ENCODE results near the gene KIF16B.
"Not testable (repeated sequence)": the region's sequence is repeated elsewhere in the genome, so short reads cannot be mapped to it uniquely, and the experiment has no call there.

The KIF16B gene

DNA sequence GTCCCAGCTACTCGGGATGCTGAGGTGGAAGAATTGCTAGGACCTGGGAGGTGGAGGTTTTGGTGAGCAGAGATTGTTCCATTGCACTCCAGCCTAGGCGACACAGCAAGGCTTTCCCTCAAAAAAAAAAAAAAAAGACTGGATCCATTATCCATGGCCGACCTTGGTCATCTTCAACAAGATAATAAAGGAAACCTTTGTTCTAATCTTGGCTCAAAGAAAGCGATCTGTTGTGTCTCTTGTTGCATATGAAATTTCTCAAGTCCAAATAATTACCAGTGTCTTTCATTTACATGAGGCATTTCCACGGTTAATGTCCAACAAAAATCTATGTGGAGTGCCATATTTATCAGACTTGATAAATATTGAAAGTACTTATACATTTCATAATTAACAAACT is 23.7 kb upstream of the KIF16B start:
- DNase-seq (ENCODE audit: low read depth), result no peak
- H3K4me3 ChIP-seq (ENCODE audit: low read depth, low read length), result no peak overlapping the region

DNA sequence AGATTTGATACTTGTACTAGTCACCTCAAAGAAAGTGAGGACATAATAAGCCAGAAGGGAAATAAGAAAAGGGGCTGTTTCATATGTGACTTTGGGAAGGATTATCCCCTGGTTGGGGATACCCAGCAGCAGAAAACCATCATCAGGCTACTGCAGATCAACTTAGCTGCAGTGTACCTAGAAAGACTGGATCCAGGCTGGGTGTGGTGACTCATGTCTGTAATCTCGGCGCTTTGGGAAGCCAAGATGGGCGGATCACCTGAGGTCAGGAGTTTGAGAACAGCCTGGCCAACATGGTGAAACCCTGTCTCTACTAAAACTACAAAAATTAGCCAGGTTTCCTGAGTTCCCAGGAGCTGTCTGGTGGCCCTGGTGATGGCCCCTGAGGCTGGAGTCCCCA is 23.2 kb upstream of the KIF16B start:
- not testable (repeated sequence) for H3K4me3 ChIP-seq (ENCODE audit: low read depth, low read length); DNase-seq (ENCODE audit: low read depth)

DNA sequence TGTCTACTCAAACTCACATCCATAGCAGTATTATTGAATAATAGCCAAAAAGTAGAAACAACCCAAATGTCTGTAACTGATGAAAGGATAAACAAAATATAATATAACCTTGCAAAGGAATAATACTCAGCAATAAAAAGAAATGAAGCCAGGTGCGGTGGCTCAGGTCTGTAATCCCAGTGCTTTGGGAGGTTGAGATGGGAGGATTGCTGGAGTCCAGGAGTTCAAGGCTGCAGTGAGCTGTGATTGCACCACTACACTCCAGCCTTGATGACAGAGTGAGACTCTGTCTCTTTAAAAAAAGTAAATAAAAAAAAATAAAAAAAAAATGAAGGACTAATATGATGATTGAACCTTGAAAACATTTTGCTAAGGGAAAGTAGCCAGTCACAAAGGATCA is 22.1 kb upstream of the KIF16B start:
- H3K4me3 ChIP-seq (ENCODE audit: low read depth, low read length), result no peak overlapping the region
- no peak for DNase-seq (ENCODE audit: low read depth)

DNA sequence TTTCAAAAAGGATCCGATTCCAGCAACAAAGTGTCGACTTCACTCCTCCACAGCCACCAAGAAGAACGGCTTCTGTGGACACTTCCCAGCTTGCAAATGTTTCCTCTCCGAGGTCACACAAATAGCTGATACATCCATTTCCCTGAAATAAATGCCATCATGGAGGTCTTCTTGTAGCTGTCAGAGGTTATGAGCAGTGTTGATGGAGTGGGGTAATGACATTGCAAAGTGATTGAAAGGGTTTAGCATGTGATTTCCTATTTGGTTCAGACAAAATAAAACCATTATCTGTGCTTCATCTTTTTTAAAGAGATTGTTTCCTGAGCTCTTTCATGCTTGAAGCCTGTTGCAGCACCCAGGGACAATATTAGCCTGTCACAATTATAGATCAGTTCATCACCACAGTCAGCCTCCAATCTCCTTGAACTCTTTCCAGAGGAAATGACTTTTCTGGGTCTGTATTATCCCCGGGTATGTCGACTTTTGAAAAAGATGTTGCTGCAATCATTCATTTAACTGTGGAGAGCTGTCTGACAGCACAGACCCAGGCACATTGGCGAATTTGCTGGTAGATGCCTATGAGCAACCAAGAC is 16.9 kb upstream of the KIF16B start:
- DNase-seq (ENCODE audit: low read depth), result no peak
- no peak overlapping the region for H3K4me3 ChIP-seq (ENCODE audit: low read depth, low read length)

DNA sequence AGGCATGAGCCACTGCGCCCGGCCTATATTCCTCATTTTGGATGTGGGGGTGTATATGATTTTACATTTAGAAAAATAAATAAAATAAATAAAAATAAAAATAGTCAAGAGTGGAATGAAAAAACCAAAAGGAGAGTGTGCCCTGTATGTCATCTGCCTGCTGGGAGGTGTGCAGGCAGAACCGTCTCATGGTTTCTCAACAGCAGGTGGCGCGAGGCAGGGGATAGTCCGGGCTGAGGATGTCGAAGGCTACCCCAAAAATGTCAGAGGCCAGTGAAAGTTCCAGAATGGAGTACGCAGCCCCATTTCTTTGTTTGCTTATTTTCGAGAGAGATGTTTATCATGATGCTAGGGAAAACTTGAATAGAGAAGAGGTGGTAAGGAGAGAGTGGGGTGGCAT is 16.4 kb upstream of the KIF16B start:
- H3K4me3 ChIP-seq (ENCODE audit: low read depth, low read length), result no peak overlapping the region
- DNase-seq (ENCODE audit: low read depth), result no peak

DNA sequence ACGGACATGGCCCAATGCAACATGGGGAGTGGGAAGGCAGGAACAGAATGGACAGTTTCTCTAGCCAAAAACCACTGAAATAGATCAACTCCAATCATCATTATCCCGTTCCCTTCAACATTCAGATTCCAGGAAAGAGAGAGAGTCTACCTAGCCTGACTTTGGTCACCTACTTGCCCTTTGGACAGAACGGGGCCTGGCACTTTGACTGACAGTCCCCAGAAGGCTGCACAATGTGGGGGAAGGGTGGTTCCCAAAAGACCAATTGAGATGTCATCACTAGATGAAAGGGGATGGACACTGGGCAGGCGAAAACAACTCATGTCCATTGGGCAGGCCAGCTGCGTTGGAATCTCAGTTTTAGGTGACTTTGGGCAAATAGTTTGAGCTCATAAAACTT is 15.0 kb upstream of the KIF16B start:
- no peak overlapping the region for H3K4me3 ChIP-seq (ENCODE audit: low read depth, low read length)
- no peak for DNase-seq (ENCODE audit: low read depth)

DNA sequence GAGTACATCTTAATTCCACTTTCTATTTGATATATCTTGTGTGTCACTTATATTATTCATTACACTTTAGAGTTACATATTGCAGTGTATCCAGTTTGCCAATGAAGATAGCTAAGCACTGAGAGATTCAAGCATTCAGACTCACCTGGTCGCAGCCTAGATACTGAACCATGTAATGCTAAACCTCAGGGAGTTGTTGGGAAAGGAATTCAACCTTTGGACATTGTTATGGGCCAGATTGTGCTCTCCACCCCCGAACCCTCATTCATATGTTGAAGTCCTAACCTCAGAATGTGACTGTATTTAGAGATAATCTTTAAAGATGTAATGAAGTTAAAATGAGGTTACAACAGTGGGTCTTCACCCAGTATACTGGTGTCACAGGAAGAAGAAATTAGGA is 13.8 kb upstream of the KIF16B start:
- H3K4me3 ChIP-seq (ENCODE audit: low read depth, low read length), result no peak overlapping the region
- no peak for DNase-seq (ENCODE audit: low read depth)

DNA sequence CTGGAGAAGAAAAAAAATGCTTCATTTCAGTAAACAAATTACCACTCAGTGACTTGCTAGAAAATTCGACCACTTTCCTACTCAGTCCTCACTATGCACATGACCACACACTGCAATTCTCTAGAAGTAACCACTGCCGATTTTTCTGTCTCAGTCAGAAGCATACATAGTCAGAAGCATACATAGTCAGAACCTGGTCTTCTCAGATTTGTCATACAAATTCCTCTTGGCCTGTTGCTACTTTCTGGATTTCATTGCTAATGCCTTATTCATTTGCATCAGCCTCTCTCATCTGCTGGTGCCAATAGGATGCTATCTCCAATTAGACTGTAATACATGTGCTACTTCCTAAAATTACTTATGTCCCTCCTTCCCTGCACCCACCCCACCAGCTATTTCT is 10.2 kb upstream of the KIF16B start:
- DNase-seq (ENCODE audit: low read depth), result no peak
- no peak overlapping the region for H3K4me3 ChIP-seq (ENCODE audit: low read depth, low read length)

DNA sequence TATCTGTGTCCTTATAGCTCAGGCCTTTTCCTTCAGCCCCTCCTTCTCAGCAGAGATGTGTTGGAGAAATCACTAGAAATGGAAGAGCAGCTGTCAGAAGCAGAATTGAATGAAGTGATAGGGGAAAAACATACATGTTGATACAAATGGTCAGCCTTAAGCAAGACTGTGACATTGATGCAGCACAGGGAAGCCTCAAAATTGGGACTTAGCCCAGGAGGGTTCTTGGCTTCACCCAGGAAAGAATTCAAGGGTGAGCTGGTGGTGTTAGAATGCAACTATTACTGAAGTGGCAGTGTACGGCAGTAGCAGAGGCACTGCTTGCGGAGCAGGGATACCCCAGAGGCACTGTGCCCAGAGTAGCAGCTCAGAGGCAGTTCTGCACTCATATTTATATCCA is 8.0 kb upstream of the KIF16B start:
- DNase-seq (ENCODE audit: low read depth), result no peak
- no peak overlapping the region for H3K4me3 ChIP-seq (ENCODE audit: low read depth, low read length)

DNA sequence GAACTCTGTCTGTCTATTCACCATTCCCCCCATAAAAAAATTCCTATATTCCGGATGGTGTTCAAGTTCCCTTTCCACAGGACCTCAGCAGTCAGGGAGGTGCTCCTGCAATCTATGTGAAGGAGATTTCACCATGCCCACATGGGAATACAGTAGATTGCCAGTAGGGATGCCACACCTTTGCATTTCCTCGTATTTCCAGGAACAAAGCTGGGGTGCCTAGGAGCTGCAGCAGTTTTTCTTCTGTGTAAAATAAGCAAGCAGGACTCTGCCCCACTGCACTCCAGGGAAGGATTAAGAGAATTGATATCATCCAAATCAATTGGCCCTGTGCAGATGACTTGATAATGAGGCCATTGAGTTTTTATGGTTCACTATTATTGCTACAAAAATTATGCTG is 7.4 kb upstream of the KIF16B start:
- DNase-seq (ENCODE audit: low read depth), result no peak
- no peak overlapping the region for H3K4me3 ChIP-seq (ENCODE audit: low read depth, low read length)

DNA sequence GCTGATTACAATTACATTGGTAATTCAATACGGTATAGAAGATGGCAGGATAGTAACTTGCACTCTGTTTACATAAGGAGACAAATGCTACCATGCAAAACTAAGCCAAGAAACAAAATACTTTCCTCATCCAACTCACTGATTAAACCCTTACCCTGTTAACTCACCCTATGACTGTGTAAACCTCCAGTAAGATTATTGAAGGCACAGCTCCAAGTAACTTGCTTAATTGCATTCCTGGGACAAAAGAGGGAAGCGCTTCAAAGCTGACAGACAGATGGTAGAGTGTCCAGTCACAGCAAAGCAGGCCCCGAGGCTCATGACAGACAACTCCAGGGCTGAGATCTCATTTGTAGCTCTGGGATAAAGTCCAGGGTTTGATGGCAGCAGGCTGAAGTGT is 6.9 kb upstream of the KIF16B start:
- peak; percentile 59 for DNase-seq (ENCODE audit: low read depth)
- H3K4me3 ChIP-seq (ENCODE audit: low read depth, low read length), result no peak overlapping the region

DNA sequence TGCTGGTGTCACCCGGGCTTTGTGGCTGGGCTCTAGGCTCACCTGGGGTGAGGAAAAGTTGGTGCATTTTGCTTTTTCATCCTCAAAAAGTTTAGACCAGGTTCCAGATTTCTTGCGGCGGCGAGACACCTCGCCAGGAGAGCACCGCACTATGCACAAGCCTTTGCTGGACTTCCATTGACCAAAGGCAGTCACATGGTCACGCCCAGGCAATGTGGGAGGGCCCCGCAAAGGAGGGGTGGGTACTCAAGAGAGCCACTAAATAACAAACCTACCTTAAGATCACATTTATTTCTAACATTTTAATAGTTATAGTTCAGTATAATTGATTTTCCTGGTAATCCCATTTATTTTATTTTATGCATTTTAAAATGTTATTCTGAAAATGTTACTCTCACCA is 3.0 kb upstream of the KIF16B start:
- H3K4me3 ChIP-seq (ENCODE audit: low read depth, low read length), result no peak overlapping the region
- DNase-seq (ENCODE audit: low read depth), result no peak

DNA sequence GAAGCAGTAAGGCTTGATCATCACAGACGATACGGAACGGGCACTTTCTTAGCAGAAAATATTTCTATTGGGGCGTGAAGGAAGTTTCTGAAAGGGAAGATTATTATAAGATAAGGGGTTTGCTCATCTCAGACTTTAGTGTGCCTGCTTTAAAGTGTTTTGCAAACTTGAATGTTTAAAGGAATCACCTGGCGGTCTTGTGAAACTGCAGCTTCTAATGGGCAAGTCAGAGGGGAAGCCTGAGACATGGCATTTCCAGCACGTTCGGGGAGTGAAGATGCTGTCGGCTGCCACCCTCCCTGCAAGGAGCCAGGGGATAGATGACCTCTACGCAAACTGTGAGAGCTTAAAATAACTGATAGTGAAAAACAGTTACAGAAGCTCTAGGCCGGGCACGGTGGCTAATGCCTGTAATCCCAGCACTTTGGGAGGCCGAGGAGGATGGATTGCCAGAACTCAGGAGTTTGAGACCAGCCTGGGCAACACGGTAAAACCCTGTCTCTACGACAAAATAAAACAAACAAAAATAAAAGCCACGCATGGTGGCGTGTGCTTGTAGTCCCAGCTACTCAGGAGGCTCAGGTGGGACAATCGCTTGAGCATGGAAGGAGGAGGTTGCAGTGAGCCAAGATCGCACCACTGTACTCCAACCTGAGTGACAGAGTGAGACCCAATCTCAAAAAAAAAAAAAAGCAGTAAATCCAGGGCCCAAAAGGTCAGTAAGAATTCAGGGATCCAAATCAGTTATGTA is 2.3 kb upstream of the KIF16B start:
- DNase-seq (ENCODE audit: low read depth), result no peak
- H3K4me3 ChIP-seq (ENCODE audit: low read depth, low read length), result peak overlapping the region; percentile 51

DNA sequence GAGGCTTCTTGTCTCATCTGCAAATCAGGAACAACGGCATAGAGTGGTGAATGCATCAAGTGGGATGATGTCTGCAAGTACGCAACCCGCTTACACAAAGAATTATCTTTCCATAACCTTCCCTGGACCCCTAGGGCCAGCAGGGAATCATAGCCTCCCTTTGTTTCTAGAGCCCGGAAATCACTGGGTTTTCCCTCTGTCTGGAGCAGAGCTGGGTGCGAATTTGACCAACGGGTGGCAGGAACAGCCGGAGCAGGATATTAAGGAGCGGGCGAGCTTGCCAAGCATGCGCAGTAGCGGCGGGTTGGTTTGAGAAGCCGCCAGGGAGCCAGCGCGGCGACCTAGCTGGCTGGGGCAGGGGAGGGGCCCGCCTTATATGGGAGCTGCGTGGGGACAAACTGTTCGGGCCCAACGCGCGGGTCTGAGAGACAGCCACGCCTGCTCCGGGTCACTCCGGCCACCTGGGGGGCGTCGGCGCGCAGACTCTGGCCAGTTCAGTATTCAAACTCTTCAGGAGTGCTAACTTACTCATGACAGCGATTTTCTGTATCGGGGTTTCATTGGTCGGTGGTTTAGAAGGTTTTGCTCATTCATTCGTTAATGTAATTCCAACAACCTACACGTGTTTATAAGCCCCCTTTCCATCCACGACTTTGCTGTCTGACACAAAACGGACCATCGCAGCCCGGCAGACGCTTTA is 1.6 kb upstream of the KIF16B start:
- H3K4me3 ChIP-seq (ENCODE audit: low read depth, low read length), result peak overlapping the region; percentile 51

DNA sequence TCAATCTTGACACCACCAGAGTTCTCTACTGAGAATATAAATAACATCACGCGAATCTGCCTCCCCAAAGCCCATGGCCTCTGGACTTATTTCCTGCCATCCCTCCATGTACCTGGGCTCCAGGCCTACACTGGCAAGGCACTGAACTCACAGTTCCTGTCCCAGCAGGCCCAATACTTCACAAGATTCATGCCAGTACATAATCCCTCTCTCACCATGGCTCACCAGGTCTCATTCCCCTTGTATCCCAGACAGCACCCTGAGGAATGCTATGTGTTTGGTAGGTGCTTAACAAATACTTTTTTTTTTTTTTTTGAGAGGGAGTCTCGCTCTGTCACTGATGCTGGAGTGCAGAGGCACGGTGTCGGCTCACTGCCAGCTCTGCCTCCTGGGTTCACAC is 1.9 kb downstream of the KIF16B start:
- DNase-seq (ENCODE audit: low read depth), result no peak
- H3K4me3 ChIP-seq (ENCODE audit: low read depth, low read length), result no peak overlapping the region

More for the DNA sequence above, 1.6 kb upstream of the KIF16B start:
- DNase-seq (ENCODE audit: low read depth), result peak; percentile 39

DNA sequence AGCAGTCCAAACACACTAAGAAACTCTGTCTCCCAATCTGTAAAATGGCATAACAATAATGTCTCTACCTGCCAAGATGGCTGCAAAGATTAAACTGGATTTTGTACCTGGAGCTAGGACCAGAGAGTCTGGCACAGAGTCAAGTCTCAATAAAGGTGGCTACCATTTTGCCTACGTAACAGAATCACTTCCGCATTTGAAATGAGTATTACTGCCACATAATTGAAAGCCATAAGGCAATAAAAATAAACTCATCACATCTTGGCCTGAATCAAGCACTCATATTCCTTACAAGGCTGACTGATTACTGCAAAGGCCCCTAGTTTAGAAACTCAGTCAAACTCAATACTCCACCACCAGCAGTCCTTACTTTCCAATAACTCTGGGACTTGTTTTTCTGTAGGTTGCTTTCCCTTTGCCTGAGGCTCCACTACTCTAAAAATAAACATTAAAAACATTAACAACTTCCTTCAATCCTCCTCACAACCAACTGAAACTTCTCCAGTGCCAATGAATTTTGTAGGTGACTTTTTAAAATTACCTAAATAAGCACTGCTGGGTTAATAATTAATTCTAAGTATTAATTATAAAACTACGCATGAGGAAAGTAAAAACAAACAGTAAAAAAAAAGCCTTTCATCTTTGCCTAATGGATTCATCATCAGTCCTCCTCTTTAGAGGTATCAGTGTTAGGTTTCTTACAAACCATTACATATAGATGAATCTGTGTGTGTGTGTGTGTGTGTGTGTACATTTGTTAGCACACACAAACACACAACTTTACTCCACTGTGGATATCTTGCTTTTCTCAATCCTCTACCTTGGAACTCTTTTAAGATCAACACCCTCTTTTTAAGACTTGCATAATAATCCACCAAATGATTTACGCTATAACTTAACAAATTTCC is 3.7 kb downstream of the KIF16B start:
- H3K4me3 ChIP-seq (ENCODE audit: low read depth, low read length), result no peak overlapping the region
- DNase-seq (ENCODE audit: low read depth), result no peak

DNA sequence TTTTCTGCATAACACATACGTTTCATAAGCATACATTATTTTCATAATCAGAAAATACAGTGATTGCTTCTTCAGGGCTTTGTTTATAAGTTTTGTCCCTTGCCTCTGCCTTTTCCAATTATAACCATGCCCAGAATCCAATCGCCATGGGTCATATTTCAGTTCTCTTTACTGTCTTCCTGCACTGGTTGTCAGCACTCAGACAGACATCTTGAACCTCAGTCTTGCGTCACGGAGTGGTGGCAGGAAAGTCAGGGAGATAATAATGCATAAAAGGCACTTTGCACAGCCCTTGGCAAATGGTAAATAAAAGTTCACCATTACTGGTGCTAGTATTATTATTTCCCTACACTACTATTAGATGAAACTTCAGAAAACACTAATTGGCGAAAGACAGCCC is 7.2 kb downstream of the KIF16B start:
- DNase-seq (ENCODE audit: low read depth), result no peak
- H3K4me3 ChIP-seq (ENCODE audit: low read depth, low read length), result no peak overlapping the region

DNA sequence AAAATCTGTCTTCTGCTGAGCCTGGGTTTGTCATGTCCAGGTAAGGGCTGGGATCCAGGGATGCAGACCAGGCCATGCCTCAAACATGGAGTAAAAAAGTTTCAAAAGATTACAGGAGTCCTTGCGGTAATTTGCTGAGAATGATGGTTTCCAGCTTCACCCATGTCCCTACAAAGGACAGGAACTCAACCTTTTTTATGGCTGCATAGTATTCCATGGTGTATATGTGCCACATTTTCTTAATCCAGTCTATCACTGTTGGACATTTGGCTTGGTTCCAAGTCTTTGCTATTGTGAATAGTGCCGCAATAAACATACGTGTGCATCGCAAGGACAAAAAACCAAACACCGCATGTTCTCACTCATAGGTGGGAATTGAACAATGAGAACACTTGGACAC is 9.2 kb downstream of the KIF16B start:
- not testable (repeated sequence) for DNase-seq (ENCODE audit: low read depth); H3K4me3 ChIP-seq (ENCODE audit: low read depth, low read length)

DNA sequence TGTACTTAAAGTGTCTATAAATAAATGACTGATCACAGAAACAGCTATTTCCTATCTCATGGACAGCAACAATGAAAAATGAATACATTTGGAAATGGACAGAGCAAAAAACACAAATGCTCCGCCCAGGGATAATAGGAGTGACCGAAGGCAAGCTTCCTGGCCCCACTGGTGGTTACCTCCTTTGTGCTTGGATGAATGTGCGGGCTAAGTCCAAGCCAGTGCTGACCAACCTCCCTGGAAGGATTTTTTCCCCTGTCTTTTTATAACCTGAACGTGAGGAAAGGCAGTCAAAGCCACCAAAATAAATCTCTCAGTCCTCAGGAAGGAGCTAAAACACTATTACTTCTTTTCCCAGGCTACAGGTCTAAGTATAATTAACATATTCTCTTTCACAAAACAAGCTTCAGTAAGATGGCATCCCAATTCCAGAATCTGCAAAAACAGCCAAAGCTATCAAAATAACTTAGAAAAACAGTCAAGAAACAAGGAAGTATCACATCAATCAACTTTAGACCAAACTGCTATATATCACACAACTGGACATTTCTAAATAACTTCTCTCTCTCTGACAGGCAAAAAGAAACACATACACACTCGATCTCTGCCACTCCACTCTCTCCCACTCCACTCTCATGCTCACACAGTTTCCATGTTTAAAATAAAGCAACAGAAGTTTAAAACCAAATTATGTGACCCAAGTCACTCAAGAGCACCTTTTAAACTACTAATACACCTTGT is 10.0 kb downstream of the KIF16B start:
- H3K4me3 ChIP-seq (ENCODE audit: low read depth, low read length), result no peak overlapping the region

More for the DNA sequence above, 10.0 kb downstream of the KIF16B start:
- no peak for DNase-seq (ENCODE audit: low read depth)
